ENCODE results near the gene SEMA6D.

Gene SEMA6D

DNA sequence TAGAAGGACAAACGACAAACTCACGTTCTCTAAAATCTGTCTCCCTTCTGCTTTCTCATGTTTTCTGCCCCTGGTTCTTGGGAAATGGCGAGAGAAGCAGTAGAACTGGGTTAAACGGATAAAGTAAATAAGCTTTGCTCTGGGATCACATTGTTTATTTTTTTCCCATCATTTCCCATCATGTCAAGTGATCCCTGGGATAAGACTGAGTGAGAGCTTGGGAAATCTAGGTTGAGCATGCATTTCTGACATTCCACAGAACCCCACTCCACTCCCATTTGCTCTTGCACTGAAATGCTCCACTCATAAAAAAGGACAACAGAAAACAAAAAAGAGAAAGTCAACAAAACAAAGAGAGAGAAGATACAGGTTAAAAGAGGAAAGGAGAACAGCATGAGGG, 69.1 kb downstream of the SEMA6D start:
- H3K27ac ChIP-seq, result no peak overlapping the region
- TF ChIP-seq, protein P1, sequence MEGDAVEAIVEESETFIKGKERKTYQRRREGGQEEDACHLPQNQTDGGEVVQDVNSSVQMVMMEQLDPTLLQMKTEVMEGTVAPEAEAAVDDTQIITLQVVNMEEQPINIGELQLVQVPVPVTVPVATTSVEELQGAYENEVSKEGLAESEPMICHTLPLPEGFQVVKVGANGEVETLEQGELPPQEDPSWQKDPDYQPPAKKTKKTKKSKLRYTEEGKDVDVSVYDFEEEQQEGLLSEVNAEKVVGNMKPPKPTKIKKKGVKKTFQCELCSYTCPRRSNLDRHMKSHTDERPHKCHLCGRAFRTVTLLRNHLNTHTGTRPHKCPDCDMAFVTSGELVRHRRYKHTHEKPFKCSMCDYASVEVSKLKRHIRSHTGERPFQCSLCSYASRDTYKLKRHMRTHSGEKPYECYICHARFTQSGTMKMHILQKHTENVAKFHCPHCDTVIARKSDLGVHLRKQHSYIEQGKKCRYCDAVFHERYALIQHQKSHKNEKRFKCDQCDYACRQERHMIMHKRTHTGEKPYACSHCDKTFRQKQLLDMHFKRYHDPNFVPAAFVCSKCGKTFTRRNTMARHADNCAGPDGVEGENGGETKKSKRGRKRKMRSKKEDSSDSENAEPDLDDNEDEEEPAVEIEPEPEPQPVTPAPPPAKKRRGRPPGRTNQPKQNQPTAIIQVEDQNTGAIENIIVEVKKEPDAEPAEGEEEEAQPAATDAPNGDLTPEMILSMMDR (conservative IDR thresholded peaks at IDR 0.05), result no peak

DNA sequence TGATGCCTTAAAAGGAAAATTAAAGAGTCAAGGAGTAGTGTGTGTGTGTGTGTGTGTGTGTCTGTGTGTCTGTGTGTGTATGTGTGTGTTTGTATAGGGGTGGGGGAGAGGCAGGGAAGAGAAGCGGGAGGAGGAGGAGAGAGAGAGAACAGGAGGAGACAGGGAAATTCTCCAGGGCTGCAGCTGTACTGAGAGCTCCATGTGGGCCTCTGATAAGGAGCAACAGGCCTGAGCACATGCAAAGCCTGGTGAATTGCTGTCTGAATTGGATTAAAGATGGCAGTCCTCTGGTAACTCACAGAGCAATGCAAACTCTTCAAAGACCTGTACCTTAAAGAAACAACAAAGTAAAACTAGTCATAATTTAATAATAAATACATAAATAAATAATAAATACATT, 70.6 kb downstream of the SEMA6D start:
- TF ChIP-seq, protein P1 (conservative IDR thresholded peaks at IDR 0.05), result no peak
- H3K27ac ChIP-seq, result no peak overlapping the region

DNA sequence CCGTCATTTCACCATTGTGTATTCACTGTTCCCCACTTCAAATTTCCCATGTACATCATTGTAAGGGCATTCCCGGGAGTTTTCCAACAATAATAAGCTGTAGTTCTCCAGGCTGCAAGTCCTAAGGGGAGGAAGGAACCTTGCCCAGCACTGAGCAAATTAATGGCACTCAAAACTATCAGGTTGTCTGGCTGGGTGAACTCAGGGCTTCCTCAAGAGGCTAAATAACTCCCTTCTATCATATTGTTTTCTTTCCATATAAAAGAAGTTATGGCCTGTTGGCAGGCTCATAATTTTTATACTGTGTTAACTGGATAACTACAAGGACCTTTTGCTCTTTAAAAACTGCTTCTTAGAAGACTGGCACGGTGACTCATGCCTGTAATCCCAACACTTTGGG, 71.4 kb downstream of the SEMA6D start:
- H3K27ac ChIP-seq, result no peak overlapping the region
- TF ChIP-seq, protein P1 (conservative IDR thresholded peaks at IDR 0.05), result no peak

DNA sequence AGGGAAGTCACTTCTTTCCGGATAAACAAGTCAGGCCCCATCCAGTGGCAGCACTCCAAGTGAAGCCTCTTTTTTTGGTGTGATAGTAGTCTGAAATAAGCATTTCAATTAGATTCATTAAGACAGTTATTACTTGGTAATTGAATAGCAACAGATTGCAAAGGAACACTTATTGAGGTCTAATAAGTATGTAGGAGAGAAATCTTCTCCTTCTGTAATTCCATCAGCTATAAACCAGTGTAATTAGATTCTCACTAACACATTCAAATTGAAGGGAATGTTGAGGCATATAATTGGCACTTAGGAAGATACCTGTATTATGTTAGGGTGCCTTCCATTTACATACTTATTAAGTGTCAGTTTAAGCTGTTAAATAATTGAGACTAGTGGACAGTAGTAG, 73.9 kb downstream of the SEMA6D start:
- TF ChIP-seq, protein P1 (conservative IDR thresholded peaks at IDR 0.05), result no peak
- no peak overlapping the region for H3K27ac ChIP-seq

DNA sequence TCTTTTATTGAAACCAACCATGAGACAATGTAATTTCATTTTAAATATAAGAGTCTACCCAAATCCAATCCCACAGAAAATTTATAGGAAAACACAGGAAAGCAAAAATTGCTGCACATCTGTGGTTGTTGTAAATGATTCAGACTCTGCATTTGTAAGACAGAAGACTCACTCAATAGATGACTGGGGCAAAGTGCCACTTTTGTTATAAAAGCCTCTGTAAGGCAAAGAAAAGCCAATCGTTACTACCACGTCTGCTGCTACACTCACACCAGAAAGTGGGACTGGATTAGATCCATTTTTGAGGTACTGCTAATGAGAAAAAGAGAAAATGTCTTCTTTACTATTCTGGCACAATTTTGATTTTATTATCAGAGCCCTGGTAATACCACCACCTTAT, 74.9 kb downstream of the SEMA6D start:
- H3K27ac ChIP-seq, result no peak overlapping the region
- TF ChIP-seq, protein P1 (conservative IDR thresholded peaks at IDR 0.05), result no peak

DNA sequence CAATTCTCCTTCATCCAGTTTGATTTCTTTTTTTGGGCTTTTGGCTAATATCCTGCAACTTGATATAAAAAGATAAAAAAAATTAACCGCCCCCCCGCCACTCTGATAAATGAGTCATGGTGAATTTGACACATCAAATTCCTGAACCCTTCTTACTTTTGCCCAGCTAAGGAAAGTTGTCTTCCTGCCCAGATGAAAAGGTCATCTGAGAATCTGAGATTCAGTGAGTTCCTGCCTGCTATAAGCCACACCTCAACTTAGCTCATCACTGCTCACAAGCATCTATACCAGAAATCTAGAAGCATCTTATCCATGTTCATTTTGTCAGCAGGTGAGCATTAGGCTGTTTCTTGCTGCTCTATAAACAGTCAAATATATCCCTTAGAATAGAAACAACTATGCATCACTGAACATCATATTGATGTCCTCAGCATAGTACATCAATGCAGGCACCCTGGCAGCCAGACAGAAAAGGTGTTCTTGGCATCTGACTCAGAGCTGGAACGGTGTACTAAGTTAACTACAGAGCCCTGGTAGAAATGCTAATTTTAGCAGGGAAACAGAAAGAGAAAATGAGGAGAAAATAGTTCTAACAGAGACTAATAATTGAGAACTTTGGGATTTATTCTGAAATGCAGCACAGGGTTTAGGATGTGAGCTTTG, 77.1 kb downstream of the SEMA6D start:
- TF ChIP-seq, protein P1 (conservative IDR thresholded peaks at IDR 0.05), result no peak
- H3K27ac ChIP-seq, result no peak overlapping the region

DNA sequence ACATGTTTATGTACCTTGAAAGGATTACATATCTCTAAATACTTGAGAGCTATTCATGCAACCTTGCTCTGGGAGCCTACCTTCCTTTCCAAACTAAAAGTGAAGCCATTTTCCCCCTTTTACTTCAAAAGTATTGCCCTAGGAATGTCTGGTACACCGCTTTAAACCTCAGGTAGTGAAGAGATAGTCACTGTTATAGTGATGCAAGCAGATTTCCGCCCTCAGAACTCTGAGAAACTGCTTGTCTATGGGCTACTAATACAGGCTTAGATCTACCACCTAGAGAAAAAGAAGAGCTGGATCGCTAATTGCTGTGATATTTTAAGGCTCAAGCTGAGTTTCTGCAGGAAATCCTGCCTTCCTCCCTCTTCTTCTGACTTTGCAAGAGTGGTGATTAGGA, 78.6 kb downstream of the SEMA6D start:
- H3K27ac ChIP-seq, result no peak overlapping the region
- TF ChIP-seq, protein P1 (conservative IDR thresholded peaks at IDR 0.05), result no peak
